HG03457 (cell line): ENCODE data around the gene SRSF2.
"Not testable (repeated sequence)": the region's sequence is repeated elsewhere in the genome, so short reads cannot be mapped to it uniquely, and the experiment has no call there.

ENCODE experiments used
- ATAC-seq: cut with Tn5 transposase; IDR thresholded peaks from one replicate; pipeline ENCODE4 v1.9.1; 2021; ENCODE audit warnings: moderate number of reproducible peaks; ENCODE audit not compliant: unreplicated experiment

The SRSF2 gene

GRCh38 chr17:76737082-76737675 lies at the start of gene SRSF2:
Gene SRSF2 (minus strand): TSS chr17:76737331. CDS start chr17:76737160, 171 bp downstream.
- peak; percentile 46 for ATAC-seq

- ATAC-seq = no peak
Measured at GRCh38 chr17:76784926-76785325, 47.8 kb upstream of the SRSF2 start.

DNA sequence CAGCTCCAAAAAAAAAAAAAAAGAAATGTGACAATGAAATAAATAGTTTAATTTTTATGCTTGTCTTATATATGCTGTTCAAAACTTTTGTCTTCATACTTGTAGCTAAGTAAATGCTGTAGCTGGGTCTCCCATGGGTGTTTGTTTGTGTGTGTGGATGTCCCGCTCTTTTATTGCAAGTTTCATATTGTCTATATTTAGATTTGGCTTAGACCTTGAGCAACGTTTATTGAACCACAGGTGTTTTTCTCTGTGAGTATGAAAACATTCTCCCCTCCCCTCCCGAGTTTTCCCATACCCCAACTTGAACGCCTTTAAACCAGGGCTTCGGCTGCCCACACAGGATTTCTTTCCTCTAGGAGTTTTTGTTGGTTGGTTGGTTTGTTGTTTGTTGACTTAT lies 46.0 kb upstream of the SRSF2 start:
- no peak for ATAC-seq

DNA sequence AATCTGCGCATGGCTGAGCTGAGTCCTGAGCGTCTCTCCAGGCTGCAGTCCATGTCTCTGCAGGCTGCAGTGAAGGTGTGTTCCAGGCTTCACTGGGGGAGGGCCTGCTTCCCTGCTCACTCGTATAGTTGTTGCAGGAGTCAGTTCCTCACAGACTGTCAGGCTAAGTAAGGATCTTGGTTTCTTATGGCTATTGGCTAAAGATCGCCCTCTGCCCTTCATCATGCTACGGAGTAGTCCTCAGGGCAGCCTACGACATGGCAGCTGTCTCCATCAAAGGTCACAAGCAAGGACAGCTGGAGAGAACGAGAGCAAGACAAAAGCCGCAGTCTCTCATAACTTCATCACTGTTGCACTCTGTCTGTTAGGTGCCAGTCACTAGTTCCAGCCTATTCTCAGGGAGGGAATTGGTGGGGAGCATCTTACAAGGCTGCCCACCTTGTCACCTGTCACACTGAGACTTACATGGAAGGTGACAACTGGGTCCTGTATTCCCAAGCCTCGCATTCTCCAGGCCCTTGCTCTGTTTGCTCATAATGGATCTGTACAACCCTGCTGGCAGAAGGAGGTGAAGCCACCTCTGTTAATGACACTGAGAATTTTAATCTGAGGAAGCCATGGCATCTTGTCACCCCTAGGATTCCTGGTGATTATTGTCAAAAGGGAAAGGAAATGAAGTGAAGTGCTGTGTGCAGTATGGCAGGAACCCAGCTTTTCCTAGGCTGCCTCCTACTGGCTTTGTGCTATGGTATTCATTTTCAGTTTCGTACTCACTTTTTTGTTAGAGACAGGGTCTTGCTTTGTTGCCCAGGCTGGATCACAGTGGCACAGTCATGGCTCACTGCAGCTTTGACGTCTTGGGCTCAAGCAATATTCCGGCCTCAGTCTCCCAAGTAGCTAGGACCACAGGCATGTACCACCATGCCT lies 44.2 kb upstream of the SRSF2 start:
- ATAC-seq = no peak

DNA sequence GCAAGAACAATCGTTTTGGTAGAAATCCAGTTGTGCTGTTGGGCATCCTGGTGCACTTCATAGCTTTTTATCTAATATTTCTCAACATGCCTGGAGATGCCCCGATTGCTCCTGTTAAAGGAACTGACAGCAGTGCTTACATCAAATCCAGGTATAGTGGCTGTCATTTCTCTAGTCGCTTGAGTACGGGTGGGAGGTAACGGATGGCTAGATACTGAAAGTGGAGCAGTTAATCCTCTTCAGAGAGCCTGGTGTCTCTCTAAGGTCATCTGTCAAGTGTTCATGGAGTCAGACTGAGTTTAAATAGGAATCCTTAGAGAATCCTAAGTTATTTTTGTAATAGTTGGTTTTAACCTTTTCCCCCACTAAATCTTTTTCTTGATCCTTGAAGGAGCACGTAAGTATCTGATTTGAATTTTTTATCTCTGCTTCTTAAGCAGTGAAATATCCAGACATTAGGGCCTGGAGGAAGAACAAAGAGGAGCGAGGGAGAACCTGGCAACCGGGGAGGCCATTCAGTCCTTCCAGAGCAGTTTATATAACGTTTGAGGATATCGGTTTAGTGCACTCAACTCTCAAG lies 38.0 kb upstream of the SRSF2 start:
- no peak for ATAC-seq

DNA sequence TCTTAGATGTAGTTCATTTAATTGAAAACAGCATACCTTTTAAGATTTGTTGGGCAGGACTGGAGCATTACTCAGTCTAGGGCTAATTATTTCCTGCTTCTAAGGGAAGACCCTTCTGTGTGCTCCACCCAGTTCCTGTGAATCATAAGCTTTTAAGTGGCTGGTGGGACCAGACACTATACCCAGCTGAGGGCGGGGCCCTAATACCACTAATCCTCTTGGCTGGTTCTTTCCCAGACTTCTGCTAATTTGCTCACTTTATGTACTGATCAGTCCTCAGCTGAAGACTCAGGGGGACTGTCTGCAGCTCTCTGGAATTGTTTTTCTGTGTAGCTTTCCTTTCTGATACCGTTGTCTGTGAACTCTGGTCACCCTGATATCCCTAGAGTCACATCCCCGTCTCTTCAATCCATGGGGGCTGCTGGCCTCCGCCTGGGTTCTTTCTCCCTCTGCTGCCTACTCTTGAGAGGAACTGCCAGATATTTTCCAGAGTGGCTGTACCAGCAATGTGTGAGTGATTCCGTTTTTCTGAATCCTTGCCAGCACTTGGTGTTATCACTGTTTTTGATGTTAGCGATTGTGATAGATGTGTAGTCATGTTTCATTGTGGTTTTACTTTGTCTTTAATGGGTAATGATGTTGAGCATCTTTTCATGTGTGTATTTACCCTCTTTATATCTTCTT lies 35.9 kb upstream of the SRSF2 start:
- no peak for ATAC-seq

DNA sequence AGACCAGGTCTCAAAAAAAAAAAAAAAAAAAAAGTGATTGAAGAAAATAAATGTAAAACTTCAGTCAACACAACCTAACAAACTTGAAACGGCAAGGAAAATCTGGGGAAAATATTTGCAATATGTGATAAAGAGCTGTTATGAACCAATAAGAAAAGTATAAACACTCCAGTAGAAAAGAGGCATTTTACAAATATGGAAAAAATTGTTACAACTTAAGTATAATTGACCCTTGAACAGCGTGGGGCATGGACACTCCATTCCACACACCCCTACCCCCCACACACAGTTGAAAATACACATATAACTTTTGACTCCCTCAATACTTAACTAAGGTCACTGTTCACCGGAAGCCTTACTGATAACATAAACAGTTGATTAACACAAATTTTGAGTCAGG lies 21.4 kb upstream of the SRSF2 start:
- ATAC-seq = no peak

DNA sequence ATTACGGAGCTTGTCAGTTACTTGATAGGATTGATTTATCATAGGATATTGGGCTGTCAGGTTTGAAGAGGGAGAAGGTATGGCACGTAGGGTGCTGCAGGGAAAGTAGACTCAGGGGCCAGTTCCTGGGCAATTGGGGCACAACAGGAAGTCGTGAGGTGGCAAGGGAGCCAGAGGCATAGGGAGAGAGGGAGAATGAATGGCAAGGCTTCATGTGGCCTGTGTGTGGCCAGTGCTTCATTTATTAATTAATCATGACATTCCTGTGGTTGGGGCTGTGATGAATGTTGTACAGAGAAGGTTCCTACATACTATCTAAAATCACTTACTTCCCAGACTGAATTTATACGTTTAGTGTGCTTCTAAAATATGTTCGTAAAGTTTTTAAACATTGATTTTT lies 20.1 kb upstream of the SRSF2 start:
- no peak for ATAC-seq

- no peak for ATAC-seq
Measured at GRCh38 chr17:76755285-76755684, 18.2 kb upstream of the SRSF2 start.

- ATAC-seq = no peak
Measured at GRCh38 chr17:76753061-76753961, 16.2 kb upstream of the SRSF2 start.

DNA sequence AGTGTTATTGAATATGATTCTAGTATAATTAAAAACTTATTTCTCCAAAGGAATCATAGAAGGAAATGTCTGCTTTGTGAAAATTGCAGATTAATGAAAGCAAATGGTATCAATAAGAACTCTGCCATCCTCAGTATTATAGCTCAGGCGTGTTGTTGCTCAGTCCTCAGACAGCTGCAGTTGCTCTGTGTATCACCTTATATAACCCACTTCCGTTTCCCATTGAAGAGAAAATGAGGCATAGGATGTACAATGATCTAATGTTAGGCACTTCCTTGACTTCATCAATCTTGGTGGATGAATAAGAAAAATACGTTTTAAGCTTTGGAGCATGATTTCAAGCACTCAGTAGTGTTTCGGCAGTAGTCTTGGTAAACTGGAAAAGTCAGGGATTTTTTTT lies 14.9 kb upstream of the SRSF2 start:
- no peak for ATAC-seq

- no peak for ATAC-seq
Measured at GRCh38 chr17:76751416-76751993, 14.4 kb upstream of the SRSF2 start.

DNA sequence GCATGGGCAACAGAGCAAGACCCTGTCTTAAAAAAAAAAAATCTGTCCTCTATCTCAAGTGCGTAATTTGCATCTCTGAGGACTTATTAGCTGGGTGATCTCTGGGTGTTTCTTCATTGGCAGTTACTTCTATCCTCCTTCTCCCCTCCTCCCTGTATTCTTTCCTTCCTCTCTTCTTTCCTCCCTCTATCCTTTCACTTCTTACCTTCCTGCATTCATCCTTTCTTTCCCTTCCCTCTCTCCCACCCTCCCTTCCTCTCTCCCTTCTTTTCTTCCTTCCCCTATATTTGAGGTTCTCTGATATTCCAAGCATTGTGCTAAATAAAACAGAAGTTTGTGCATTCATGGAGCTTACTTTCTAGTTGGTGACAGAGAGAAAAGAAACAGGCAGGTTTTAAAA lies 11.5 kb upstream of the SRSF2 start:
- ATAC-seq = no peak

DNA sequence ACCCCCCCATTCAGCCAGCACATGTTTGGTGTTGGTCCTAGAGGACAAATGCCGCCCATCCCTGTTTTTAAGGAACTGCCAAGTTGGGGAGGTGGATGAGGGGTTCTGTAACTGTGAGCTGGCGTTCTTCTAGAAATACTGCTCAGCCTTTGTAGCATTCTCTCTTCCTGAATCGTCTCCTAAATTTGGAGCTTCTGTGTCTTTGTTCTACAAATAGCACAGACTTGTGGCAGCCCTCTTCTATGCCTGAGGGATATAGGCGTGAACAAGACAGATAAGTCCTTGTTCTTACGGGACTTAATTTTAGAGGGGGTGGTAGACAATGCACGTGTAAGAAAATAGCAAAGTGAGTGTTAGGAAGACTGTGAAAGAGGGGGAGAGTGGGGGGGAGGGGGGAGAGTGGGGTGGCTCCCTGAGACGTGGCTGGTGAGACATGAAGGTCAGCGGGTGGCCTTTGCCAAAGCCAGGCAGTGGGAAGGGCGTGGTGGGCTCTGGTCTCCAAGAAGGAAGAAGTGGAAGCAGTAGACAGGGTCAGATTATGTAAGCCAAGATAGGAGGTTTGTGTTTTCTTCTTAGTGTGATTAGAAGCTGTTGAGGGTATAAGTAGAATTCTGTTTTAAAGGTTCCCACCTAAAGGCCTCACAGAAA lies 10.7 kb upstream of the SRSF2 start:
- ATAC-seq = no peak

DNA sequence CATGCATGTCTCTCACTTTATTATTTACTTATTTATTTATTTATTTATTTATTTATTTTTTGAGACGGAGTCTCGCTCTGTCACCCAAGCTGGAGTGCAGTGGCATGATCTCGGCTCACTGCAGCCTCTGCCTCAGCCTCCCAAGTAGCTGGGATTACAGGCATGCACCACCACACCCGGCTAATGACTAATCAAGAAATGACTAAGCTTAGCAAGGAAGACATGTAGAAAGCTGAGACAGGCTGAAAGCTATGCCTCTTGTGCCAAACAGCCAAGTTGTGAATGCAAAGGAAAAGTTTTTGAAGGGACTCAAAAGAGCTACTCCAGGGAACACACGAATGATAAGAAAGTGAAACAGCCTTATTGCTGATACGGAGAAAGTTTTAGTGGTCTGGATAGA lies 8.7 kb upstream of the SRSF2 start:
- not testable (repeated sequence) for ATAC-seq

DNA sequence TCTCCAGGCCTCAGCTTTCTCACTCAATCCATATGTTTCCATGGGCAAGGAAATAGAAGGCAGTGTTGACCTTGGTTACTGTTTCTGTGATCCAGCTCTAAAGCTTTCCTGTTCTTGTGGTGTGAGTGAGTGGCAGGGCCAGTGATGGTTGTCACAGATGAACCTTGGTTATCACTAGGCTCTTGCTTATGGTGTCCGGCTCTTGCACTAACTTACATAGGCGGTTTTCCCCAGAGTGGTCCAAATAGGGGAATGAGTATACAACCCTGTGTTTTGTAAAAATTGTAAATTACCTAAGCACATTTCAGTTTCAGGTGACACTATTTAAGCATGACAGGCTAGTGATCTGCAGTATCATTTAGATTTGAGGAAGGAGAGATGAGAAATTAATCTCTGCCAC lies 7.6 kb upstream of the SRSF2 start:
- ATAC-seq = no peak

GRCh38 chr17:76742958-76743357 lies 5.8 kb upstream of the SRSF2 start:
- no peak for ATAC-seq

DNA sequence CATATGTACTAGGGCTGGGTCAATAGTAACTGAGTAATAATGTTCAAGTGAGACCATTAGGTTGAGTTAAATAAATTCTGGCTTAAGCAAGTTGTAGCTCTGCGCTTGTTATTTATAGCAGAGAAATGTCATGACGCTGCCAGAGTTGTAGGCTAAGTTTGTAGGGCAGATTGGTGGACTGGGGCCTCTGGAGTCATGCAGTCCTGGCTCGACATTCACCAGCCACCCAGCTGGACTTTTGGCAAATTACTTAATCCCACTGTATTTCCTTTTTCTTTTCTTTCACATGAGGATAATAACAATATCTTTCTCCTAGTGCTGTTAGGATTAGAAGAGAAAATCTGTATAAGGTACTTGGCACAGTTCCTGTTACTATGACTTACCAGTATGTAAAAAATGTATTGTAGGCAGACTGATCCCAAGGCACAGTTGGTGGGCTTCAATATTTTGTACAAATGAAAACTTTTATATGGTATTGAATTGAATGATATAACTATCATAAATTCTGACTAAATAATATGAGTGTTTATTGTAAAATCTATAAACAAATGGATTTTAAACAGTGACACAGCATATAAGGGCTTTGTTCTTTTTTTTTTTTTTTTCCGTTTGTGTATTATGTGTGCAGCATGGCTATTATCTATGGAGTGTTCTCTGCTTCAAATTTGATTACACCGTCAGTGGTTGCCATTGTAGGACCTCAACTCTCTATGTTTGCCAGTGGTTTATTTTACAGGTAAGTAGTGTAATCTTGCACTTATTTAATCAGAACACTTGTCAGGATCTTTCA lies 3.4 kb upstream of the SRSF2 start:
- no peak for ATAC-seq
